Ishikawa (cell line): ENCODE data around the gene SLC35E1.

ENCODE experiments used
- CEBPB ChIP-seq: IDR thresholded peaks from 2 replicates; pipeline ENCODE4 v1.6.1; 2012
- EGR1 ChIP-seq: IDR thresholded peaks from 2 replicates; pipeline ENCODE4 v1.6.1; 2012
- EP300 ChIP-seq: IDR thresholded peaks from 2 replicates; pipeline ENCODE4 v1.6.1; 2012; ENCODE audit warnings: borderline replicate concordance
- RAD21 ChIP-seq: IDR thresholded peaks from 2 replicates; pipeline ENCODE4 v1.6.1; 2012; ENCODE audit warnings: low read depth
- TAF1 ChIP-seq: IDR thresholded peaks from 2 replicates; pipeline ENCODE4 v1.6.1; 2012; ENCODE audit warnings: low read depth, mild to moderate bottlenecking
- TCF12 ChIP-seq: IDR thresholded peaks from 2 replicates; pipeline ENCODE4 v1.6.1; 2012; ENCODE audit warnings: low read depth
- YY1 ChIP-seq: IDR thresholded peaks from 2 replicates; pipeline ENCODE4 v1.6.1; 2012; ENCODE audit warnings: low read depth
- TF ChIP-seq, protein P1 (sequence below): IDR thresholded peaks from 2 replicates; pipeline ENCODE4 v1.6.1; 2012

GRCh38 chr19:16573296-16573695, 1.1 kb upstream of the SLC35E1 start:
- TF ChIP-seq CEBPB (no peak), TCF12 (no peak), RAD21 (no peak), EGR1 (no peak), YY1 (no peak), TAF1 (no peak), EP300 (no peak)
- TF ChIP-seq, protein P1, sequence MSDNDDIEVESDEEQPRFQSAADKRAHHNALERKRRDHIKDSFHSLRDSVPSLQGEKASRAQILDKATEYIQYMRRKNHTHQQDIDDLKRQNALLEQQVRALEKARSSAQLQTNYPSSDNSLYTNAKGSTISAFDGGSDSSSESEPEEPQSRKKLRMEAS = no peak
